Parathyroid adenoma (tissue), 2 donors: ENCODE data around the gene MVB12A.

Experiments
- H2AFZ ChIP-seq: fragments of 300-600 bp; sonication (generic); one replicate; pipeline ENCODE4 v1.7.0; 2017; ENCODE audit warnings: antibody characterized with exemption, mild to moderate bottlenecking
- H3K27ac ChIP-seq: fragments of 300-600 bp; sonication (generic); one replicate; pipeline ENCODE4 v1.7.0; 2017
- H3K27me3 ChIP-seq: fragments of 300-600 bp; sonication (generic); one replicate; pipeline ENCODE4 v1.7.0; 2017; ENCODE audit warnings: low read length; ENCODE audit not compliant: control insufficient read depth, insufficient read depth
- H3K36me3 ChIP-seq: fragments of 300-600 bp; sonication (generic); one replicate; pipeline ENCODE4 v1.7.0; 2017; ENCODE audit warnings: low read length; ENCODE audit not compliant: control insufficient read depth, insufficient read depth
- H3K4me1 ChIP-seq: fragments of 300-600 bp; sonication (generic); one replicate; pipeline ENCODE4 v1.7.0; 2017; ENCODE audit warnings: control low read depth
- H3K4me2 ChIP-seq: fragments of 300-600 bp; sonication (generic); one replicate; pipeline ENCODE4 v1.7.0; 2017; ENCODE audit warnings: low read length
- H3K4me3 ChIP-seq: fragments of 300-600 bp; sonication (generic); one replicate; pipeline ENCODE4 v1.7.0; 2017; ENCODE audit warnings: low read depth, low read length
- H3K79me2 ChIP-seq: fragments of 300-600 bp; sonication (generic); one replicate; pipeline ENCODE4 v1.7.0; 2017; ENCODE audit warnings: control low read depth
- H3K9ac ChIP-seq: fragments of 300-600 bp; sonication (generic); one replicate; pipeline ENCODE4 v1.7.0; 2017; ENCODE audit warnings: mild to moderate bottlenecking
- H3K9me3 ChIP-seq: fragments of 300-600 bp; sonication (generic); one replicate; pipeline ENCODE4 v1.7.0; 2017; ENCODE audit warnings: low read length; ENCODE audit not compliant: control insufficient read depth
- CTCF ChIP-seq: fragments of 300-600 bp; sonication (generic); IDR thresholded peaks from one replicate; pipeline ENCODE4 v1.7.0; 2017; ENCODE audit warnings: antibody characterized with exemption, mild to moderate bottlenecking
- donor health status: primary hyperparathyroidism.

The MVB12A gene

DNA sequence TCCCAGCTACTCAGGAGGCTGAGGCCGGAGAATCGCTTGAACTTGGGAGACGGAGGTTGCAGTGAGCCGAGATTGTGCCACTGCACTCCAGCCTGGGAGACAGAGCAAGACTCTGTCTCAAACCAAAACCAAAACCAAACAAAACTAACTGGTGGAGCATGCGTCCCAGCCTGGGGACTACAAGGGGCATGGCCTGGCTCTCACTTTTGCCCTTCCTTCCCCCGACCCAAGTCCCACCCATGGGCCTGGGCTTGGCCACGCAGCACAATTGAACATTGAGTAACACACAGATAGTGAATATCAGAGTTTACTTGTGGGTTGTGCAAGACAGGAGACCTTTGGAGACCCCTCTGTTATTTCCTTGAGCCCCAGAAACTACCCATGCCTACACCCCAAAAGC is 15.4 kb downstream of the MVB12A start:
- Histone ChIP-seq H2AFZ (no peak overlapping the region), H3K27me3 (no peaks in the 10 kb centered on the region), H3K9ac (no peak overlapping the region), H3K27ac (no peak overlapping the region), H3K4me2 (no peak overlapping the region), H3K9me3 (no peaks in the 10 kb centered on the region), H3K4me1 (peaks cover 4% of the 10 kb centered on the region), H3K79me2 (no peaks in the 10 kb centered on the region), H3K4me3 (no peak overlapping the region), H3K36me3 (no peaks in the 10 kb centered on the region)
- TF ChIP-seq CTCF: no peak

DNA sequence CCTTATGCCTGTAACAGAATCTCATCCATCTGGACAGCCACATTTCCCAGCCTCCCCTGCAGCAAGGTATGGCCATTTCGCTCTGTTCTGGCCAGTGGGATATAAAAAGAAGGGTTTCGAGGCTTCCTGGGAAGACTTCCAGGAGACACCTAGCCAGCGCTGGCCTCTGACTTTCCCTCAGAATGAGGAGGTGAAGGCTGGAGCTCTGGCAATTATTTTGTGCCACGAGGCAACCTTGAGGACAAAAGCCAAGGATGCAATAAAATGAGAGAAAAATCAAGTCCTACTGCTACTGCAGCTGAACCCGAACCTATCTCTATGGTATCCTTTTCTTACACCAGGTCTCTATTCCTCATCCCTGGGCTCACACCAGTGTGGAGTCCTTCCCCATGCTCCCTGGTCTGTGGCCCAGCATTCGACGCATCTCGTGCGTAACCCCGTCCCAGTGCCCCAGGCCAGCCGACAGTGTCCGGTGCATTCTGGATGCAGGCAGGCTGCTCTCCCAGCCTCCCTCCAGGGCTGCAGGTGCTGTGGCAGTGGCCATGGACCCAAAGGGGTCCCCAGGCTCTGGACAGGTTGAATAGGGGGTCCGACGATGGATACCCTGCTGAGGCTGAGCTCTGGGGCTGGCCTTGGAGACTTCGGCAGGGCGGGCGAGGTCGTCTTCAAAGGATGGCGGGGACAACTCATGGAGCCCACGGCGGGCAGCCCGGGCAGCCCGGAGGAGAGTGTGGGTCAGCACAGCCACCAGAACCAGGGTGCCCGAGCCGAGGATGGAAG is 16.4 kb downstream of the MVB12A start:
- H3K9ac ChIP-seq: no peak overlapping the region
- no peak overlapping the region for H3K4me3 ChIP-seq
- no peak overlapping the region for H3K27ac ChIP-seq
- no peak overlapping the region for H3K4me2 ChIP-seq
- H3K9me3 ChIP-seq: no peaks in the 10 kb centered on the region
- no peaks in the 10 kb centered on the region for H3K79me2 ChIP-seq
- H3K36me3 ChIP-seq: no peaks in the 10 kb centered on the region
- TF ChIP-seq CTCF: no peak
- peaks cover 3% of the 10 kb centered on the region for H3K4me1 ChIP-seq
- no peak overlapping the region for H2AFZ ChIP-seq
- no peaks in the 10 kb centered on the region for H3K27me3 ChIP-seq

DNA sequence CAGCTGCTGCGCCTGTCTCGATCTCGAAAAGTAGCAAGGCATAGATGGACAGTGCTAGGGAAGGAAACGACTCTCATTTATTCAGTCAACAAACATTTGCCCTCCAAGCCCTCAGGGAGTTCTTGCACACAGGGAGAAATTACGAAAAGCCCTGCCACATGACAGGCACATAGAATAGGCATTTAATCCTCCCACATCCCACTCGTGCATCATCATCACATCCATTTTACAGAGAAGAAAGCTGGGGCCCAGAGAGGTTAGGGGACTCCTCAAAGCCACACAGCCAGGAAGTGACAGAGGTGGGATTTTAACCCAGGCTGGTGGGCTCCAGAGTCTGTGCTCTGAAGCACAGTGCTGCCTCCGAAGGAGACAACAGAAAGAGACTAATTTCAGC is 17.0 kb downstream of the MVB12A start:
- Histone ChIP-seq H3K4me2 (no peak overlapping the region), H3K9me3 (no peaks in the 10 kb centered on the region), H3K4me1 (peaks cover 3% of the 10 kb centered on the region), H3K27ac (no peak overlapping the region), H3K36me3 (no peaks in the 10 kb centered on the region), H3K27me3 (no peaks in the 10 kb centered on the region), H3K79me2 (no peaks in the 10 kb centered on the region), H3K4me3 (no peak overlapping the region), H3K9ac (no peak overlapping the region), H2AFZ (no peak overlapping the region)
- no peak for TF ChIP-seq CTCF

DNA sequence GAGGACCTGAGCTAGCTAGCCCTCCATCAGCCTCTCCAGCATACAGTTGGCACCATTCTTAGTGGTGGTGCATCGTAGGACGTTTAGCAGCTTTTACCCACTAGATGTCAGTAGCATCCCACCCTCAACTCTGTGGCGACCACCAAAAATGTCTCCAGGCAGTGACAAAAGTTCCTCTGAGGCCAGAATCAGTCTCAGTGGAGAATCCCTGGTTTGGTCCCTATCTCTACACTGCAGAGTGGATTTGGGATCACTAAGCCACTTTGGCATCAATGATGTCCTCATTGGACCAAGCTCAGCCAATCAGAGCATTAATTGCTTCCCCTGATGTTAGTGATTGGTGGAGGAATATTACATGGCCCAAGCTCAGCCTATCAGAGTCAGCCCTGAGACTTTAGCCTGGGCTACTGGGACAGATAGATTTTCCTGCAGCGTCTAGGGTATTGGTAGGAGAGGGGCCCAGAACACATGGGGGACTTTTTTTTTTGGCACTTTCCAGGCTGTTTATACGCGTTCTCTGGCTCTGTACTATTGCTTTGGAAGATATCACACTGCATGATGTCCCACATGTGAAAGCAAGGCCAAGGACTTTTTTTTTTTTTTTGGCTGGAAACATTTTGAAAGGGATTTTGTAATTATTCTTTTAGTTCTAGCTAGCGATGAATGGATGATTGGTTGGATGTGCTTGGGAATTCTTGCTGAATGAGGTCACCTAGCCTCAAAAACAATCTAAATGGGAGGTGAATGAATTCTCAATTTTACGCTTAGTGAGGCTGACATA is 21.6 kb downstream of the MVB12A start:
- no peaks in the 10 kb centered on the region for H3K9me3 ChIP-seq
- H3K27me3 ChIP-seq: no peaks in the 10 kb centered on the region
- no peaks in the 10 kb centered on the region for H3K79me2 ChIP-seq
- H2AFZ ChIP-seq: no peak overlapping the region
- H3K4me3 ChIP-seq: no peak overlapping the region
- no peak overlapping the region for H3K9ac ChIP-seq
- no peak overlapping the region for H3K4me2 ChIP-seq
- peak; percentile 45 for TF ChIP-seq CTCF
- no peaks in the 10 kb centered on the region for H3K36me3 ChIP-seq
- H3K27ac ChIP-seq: no peak overlapping the region
- H3K4me1 ChIP-seq: no peaks in the 10 kb centered on the region
